Measurements from ENCODE around the gene PTTG1.
A peak's percentile ranks its signal among the peaks of the same experiment; 100 is the strongest.

GRCh38 chr5:160421625-160422258, at the start of gene PTTG1:
- TF ChIP-seq MAX (IDR thresholded peaks at IDR 0.05; ENCODE audit: low read depth, low read length), result peak; percentile 38
- TF ChIP-seq, protein P1, sequence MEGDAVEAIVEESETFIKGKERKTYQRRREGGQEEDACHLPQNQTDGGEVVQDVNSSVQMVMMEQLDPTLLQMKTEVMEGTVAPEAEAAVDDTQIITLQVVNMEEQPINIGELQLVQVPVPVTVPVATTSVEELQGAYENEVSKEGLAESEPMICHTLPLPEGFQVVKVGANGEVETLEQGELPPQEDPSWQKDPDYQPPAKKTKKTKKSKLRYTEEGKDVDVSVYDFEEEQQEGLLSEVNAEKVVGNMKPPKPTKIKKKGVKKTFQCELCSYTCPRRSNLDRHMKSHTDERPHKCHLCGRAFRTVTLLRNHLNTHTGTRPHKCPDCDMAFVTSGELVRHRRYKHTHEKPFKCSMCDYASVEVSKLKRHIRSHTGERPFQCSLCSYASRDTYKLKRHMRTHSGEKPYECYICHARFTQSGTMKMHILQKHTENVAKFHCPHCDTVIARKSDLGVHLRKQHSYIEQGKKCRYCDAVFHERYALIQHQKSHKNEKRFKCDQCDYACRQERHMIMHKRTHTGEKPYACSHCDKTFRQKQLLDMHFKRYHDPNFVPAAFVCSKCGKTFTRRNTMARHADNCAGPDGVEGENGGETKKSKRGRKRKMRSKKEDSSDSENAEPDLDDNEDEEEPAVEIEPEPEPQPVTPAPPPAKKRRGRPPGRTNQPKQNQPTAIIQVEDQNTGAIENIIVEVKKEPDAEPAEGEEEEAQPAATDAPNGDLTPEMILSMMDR (IDR thresholded peaks at IDR 0.05; ENCODE audit: low read depth, low read length), result no peak
- peak; percentile 87 for TF ChIP-seq POLR2A (IDR thresholded peaks at IDR 0.05; ENCODE audit: extremely low read depth, insufficient read length)

Measured in NB4 (cell line).